Natural killer cell (primary cell): ENCODE measurements around the gene DHRS7B. TPM values are rescaled to one million over a fixed set of nuclear protein-coding genes. Genes with fewer than 3 reads are reported as not detected.
"Not testable (repeated sequence)": the region's sequence is repeated elsewhere in the genome, so short reads cannot be mapped to it uniquely, and the experiment has no call there.

Experiments
- ATAC-seq, 3 donors: fragments of 150-1000 bp in 2 of 3; fragments of 200-7000 bp in 1 of 3; cut with Tn5 transposase; 1 replicate in 1 of 3; 2 replicates in 2 of 3; pipeline ENCODE4 v1.10.0; 2021; ENCODE audit warnings: mild to moderate bottlenecking in 2 of 3, moderate library complexity in 2 of 3
- DNase-seq, 2 donors: peaks; one replicate each; pipeline versions ENCODE4 v3.0.0 to v3.0.0-alpha.2; 2013 to 2021; ENCODE audit warnings: mixed read lengths in 1 of 2
- H3K27ac ChIP-seq: one replicate; pipeline ENCODE4 v1.5.1; 2013; ENCODE audit warnings: mild to moderate bottlenecking, low read length
- H3K27me3 ChIP-seq: one replicate; pipeline ENCODE4 v1.6.1; 2013; ENCODE audit warnings: low read length; ENCODE audit not compliant: control insufficient read depth, insufficient read depth
- H3K36me3 ChIP-seq: one replicate; pipeline ENCODE4 v1.6.1; 2013; ENCODE audit warnings: low read length; ENCODE audit not compliant: control insufficient read depth, insufficient read depth
- H3K4me1 ChIP-seq: one replicate; pipeline ENCODE4 v1.6.1; 2013; ENCODE audit warnings: low read length; ENCODE audit not compliant: control insufficient read depth, insufficient read depth
- H3K4me3 ChIP-seq: one replicate; pipeline ENCODE4 v1.5.1; 2013; ENCODE audit warnings: low read length
- H3K9me3 ChIP-seq: one replicate; pipeline ENCODE4 v1.6.1; 2013; ENCODE audit warnings: low read length; ENCODE audit not compliant: control insufficient read depth, insufficient read depth
- H3K27ac Mint-ChIP-seq, 2 donors: one replicate each; pipeline ENCODE4 v1.8.0; 2022; ENCODE audit warnings: mild to moderate bottlenecking in 2 of 2, mixed read lengths in 2 of 2, moderate library complexity in 1 of 2
- H3K27me3 Mint-ChIP-seq, 2 donors: one replicate each; pipeline ENCODE4 v1.8.0; 2022; ENCODE audit warnings: low read depth in 2 of 2, mixed read lengths in 2 of 2
- H3K36me3 Mint-ChIP-seq: one replicate; pipeline ENCODE4 v1.8.0; 2022; ENCODE audit warnings: mixed read lengths
- H3K4me1 Mint-ChIP-seq, 2 donors: one replicate each; pipeline ENCODE4 v1.8.0; 2022; ENCODE audit warnings: mixed read lengths in 2 of 2
- H3K4me3 Mint-ChIP-seq: one replicate; pipeline ENCODE4 v1.8.0; 2022; ENCODE audit warnings: mild to moderate bottlenecking, moderate library complexity, mixed read lengths
- H3K9me3 Mint-ChIP-seq, 2 donors: one replicate each; pipeline ENCODE4 v1.8.0; 2022; ENCODE audit warnings: mixed read lengths in 2 of 2
- CTCF ChIP-seq: fragments of 200-600 bp; IDR thresholded peaks from one replicate; pipeline ENCODE4 v1.8.0; 2022; ENCODE audit warnings: antibody characterized with exemption
- WGBS: methylation state at CpG from one replicate; pipeline ENCODE4 v1.1.7; 2013; ENCODE audit warnings: missing lambda C conversion rate; ENCODE audit not compliant: insufficient coverage; 5-methylcytosine and 5-hydroxymethylcytosine counted together
- intact Hi-C: fragments of 100-400 bp; cut with micrococcal nuclease; formaldehyde crosslinking; loops from one replicate; pipeline ENCODE4 v1.14.2; 2022
- total RNA-seq, 4 donors: library from RNA; stranded (reverse); fragments of 120-200 nt in 1 of 4; gene quantifications; one replicate each; pipeline versions ENCODE4 v1.2.3 to v1.2.4, GENCODE V29; 2013 to 2022

The DHRS7B gene
- total RNA-seq, 3 donors from 2014 or later (not counting 1 experiment from before 2014, with no cell fraction given), result 10.3 to 13.4 (median 11.5) TPM

- Mint-ChIP-seq H3K4me1 (peaks cover 23 to 30% of the 10 kb centered on the region in 2 donors), H3K27me3 (no peaks in the 10 kb centered on the region), H3K9me3 (no peaks in the 10 kb centered on the region), H3K36me3 (no peaks in the 10 kb centered on the region), H3K4me3 (no peak overlapping the region), H3K27ac (no peak overlapping the region)
- no peaks in the 10 kb centered on the region for H3K9me3 ChIP-seq
- H3K4me1 ChIP-seq, result peaks cover 21% of the 10 kb centered on the region
- H3K36me3 ChIP-seq, result no peaks in the 10 kb centered on the region
- no peaks in the 10 kb centered on the region for H3K27me3 ChIP-seq
- TF ChIP-seq CTCF, result no peak
- DNase-seq, result no peak
- ATAC-seq, result no peak
- 100% methylated on average over 1 of the region's 1 CpG for WGBS
- intact Hi-C loops, result no loop called here
- no peak overlapping the region for H3K27ac ChIP-seq
- H3K4me3 ChIP-seq, result no peak overlapping the region
Observed at GRCh38 chr17:21217346-21217745, 90.6 kb downstream of the DHRS7B start.

GRCh38 chr17:21218101-21218500 lies 91.3 kb downstream of the DHRS7B start:
- Mint-ChIP-seq H3K4me3 (no peak overlapping the region), H3K27me3 (no peaks in the 10 kb centered on the region), H3K4me1 (peaks cover 15 to 23% of the 10 kb centered on the region in 2 donors), H3K27ac (no peak overlapping the region), H3K9me3 (no peaks in the 10 kb centered on the region), H3K36me3 (no peaks in the 10 kb centered on the region)
- DNase-seq, result no peak
- Histone ChIP-seq H3K4me3 (no peak overlapping the region), H3K27me3 (no peaks in the 10 kb centered on the region), H3K36me3 (no peaks in the 10 kb centered on the region), H3K9me3 (no peaks in the 10 kb centered on the region), H3K27ac (no peak overlapping the region), H3K4me1 (peaks cover 15% of the 10 kb centered on the region)
- no peak for ATAC-seq
- intact Hi-C loops, result no loop called here
- TF ChIP-seq CTCF, result no peak
- whole genome bisulfite sequencing, result 89% methylated on average over 3 of the region's 3 CpGs

- intact Hi-C loops, result no loop called here
- H3K4me3 Mint-ChIP-seq, result no peak overlapping the region
- Histone ChIP-seq H3K4me1 (peaks cover 11% of the 10 kb centered on the region), H3K27me3 (no peaks in the 10 kb centered on the region), H3K4me3 (no peak overlapping the region), H3K27ac (no peak overlapping the region), H3K36me3 (no peaks in the 10 kb centered on the region), H3K9me3 (no peaks in the 10 kb centered on the region)
- 90% methylated on average over 3 of the region's 3 CpGs for WGBS
- H3K4me1 Mint-ChIP-seq, result peaks cover 11 to 19% of the 10 kb centered on the region in 2 donors
- H3K36me3 Mint-ChIP-seq, result no peaks in the 10 kb centered on the region
- H3K27me3 Mint-ChIP-seq, result no peaks in the 10 kb centered on the region
- no peaks in the 10 kb centered on the region for H3K9me3 Mint-ChIP-seq
- ATAC-seq (no peak), DNase-seq (no peak)
- no peak overlapping the region for H3K27ac Mint-ChIP-seq
- TF ChIP-seq CTCF, result no peak
Observed at GRCh38 chr17:21218831-21219380, 92.1 kb downstream of the DHRS7B start.

- ATAC-seq (no peak), DNase-seq (no peak)
- no peak for TF ChIP-seq CTCF
- H3K9me3 Mint-ChIP-seq, result no peaks in the 10 kb centered on the region
- H3K4me3 ChIP-seq, result no peak overlapping the region
- H3K9me3 ChIP-seq, result no peaks in the 10 kb centered on the region
- no peaks in the 10 kb centered on the region for H3K4me1 ChIP-seq
- H3K36me3 ChIP-seq, result no peaks in the 10 kb centered on the region
- H3K4me1 Mint-ChIP-seq, result no peaks in the 10 kb centered on the region
- intact Hi-C loops, result no loop called here
- no peaks in the 10 kb centered on the region for H3K27me3 Mint-ChIP-seq
- no peaks in the 10 kb centered on the region for H3K36me3 Mint-ChIP-seq
- no peak overlapping the region for H3K4me3 Mint-ChIP-seq
- H3K27me3 ChIP-seq, result no peaks in the 10 kb centered on the region
- no peak overlapping the region for H3K27ac ChIP-seq
- H3K27ac Mint-ChIP-seq, result no peak overlapping the region
- WGBS, result 99% methylated on average over 6 of the region's 6 CpGs
Observed at GRCh38 chr17:21223086-21223485, 96.3 kb downstream of the DHRS7B start.

- ATAC-seq, H3K27me3 Mint-ChIP-seq, H3K36me3 ChIP-seq, H3K27ac Mint-ChIP-seq, H3K4me1 Mint-ChIP-seq, H3K4me1 ChIP-seq, intact Hi-C loops, H3K27ac ChIP-seq, H3K9me3 Mint-ChIP-seq, DNase-seq, H3K36me3 Mint-ChIP-seq, H3K4me3 Mint-ChIP-seq, H3K9me3 ChIP-seq, H3K4me3 ChIP-seq, H3K27me3 ChIP-seq: not testable (repeated sequence)
- 92% methylated on average over 11 of the region's 11 CpGs for WGBS
Observed at GRCh38 chr17:21227277-21227676, 100.5 kb downstream of the DHRS7B start.
